HCT116 (cell line): ENCODE data around the gene RNF182.

Experiments used
- CEBPB ChIP-seq: IDR thresholded peaks from 2 replicates; pipeline ENCODE4 v1.6.1; 2012; ENCODE audit warnings: low read depth
- EGR1 ChIP-seq: IDR thresholded peaks from 2 replicates; pipeline ENCODE4 v1.6.1; 2012; ENCODE audit warnings: low read depth
- EZH2 ChIP-seq: fragments of 200-600 bp; sonication (generic); IDR thresholded peaks from 2 replicates; pipeline ENCODE4 v1.6.1; 2017; ENCODE audit warnings: antibody characterized with exemption, mixed run types
- EZH2phosphoT487 ChIP-seq: fragments of 200-600 bp; IDR thresholded peaks from 2 replicates; pipeline ENCODE4 v1.6.1; 2018; ENCODE audit warnings: antibody characterized with exemption, borderline replicate concordance
- FOSL1 ChIP-seq: IDR thresholded peaks from 2 replicates; pipeline ENCODE4 v1.6.1; 2012; ENCODE audit warnings: low read depth
- JUND ChIP-seq: IDR thresholded peaks from 2 replicates; pipeline ENCODE4 v1.6.1; 2012
- MAX ChIP-seq: IDR thresholded peaks from 2 replicates; pipeline ENCODE4 v1.6.1; 2012
- POLR2A ChIP-seq: IDR thresholded peaks from 2 replicates; pipeline ENCODE4 v1.7.0; 2011; ENCODE audit warnings: borderline replicate concordance; ENCODE audit not compliant: insufficient read depth, insufficient read length; ENCODE audit errors: extremely low read depth
- POLR2AphosphoS5 ChIP-seq: IDR thresholded peaks from 2 replicates; pipeline ENCODE4 v1.6.1; 2011; ENCODE audit warnings: mild to moderate bottlenecking, low read depth, low read length, moderate library complexity
- SIN3A ChIP-seq: IDR thresholded peaks from 2 replicates; pipeline ENCODE4 v1.6.1; 2012; ENCODE audit warnings: low read depth
- YY1 ChIP-seq: IDR thresholded peaks from 2 replicates; pipeline ENCODE4 v1.6.1; 2011; ENCODE audit warnings: low read length, low read depth, moderate library complexity, mild to moderate bottlenecking; ENCODE audit not compliant: insufficient replicate concordance; ENCODE audit errors: extremely low read depth
- TF ChIP-seq, protein P1 (sequence below), 3 experiments: fragments of 200-600 bp in 1 of 3; sonication (generic) in 1 of 3; IDR thresholded peaks in 2 of 3; conservative IDR thresholded peaks in 1 of 3; 2 replicates each; pipeline ENCODE4 v1.5.1; 2012 to 2017; ENCODE audit warnings: low read depth in 2 of 3, low read length in 2 of 3, antibody characterized with exemption in 1 of 3, borderline replicate concordance in 1 of 3, control low read depth in 1 of 3, mild to moderate bottlenecking in 1 of 3, mixed read lengths in 1 of 3, mixed run types in 1 of 3, moderate library complexity in 1 of 3; ENCODE audit not compliant: insufficient read depth in 1 of 3
- TF ChIP-seq, protein P2 (sequence below): IDR thresholded peaks from 2 replicates; pipeline ENCODE4 v1.6.1; 2012; ENCODE audit warnings: low read depth

DNA sequence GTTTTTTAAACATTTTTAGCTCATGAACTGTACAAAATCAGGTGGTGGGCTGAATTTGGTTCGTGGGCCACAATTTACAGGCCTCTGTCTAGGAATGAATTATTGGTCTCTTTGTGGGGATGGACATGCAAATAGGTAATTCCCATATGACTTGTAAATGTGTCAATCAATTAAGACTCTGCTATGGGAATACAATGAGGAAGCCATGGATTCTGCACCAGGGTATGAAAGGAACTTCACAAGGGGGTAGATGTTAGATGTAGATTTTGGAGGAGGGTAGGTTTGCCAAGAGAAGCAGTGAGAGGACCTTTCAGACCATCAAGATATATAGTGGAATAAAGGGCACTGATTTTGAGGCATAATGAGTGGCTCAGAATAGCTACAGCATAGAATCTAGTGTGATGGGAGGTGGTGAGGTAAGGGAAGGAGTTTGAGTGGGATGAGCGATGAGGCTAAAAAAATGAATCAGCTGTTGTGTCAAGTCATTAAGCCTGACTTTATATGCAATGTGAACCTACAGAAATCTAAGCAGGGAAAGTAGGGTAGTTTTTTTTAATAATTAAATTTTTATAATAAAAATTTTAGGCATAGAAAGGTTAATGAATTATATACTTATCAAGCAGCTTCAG is 32.6 kb upstream of the RNF182 start:
- TF ChIP-seq, protein P1, sequence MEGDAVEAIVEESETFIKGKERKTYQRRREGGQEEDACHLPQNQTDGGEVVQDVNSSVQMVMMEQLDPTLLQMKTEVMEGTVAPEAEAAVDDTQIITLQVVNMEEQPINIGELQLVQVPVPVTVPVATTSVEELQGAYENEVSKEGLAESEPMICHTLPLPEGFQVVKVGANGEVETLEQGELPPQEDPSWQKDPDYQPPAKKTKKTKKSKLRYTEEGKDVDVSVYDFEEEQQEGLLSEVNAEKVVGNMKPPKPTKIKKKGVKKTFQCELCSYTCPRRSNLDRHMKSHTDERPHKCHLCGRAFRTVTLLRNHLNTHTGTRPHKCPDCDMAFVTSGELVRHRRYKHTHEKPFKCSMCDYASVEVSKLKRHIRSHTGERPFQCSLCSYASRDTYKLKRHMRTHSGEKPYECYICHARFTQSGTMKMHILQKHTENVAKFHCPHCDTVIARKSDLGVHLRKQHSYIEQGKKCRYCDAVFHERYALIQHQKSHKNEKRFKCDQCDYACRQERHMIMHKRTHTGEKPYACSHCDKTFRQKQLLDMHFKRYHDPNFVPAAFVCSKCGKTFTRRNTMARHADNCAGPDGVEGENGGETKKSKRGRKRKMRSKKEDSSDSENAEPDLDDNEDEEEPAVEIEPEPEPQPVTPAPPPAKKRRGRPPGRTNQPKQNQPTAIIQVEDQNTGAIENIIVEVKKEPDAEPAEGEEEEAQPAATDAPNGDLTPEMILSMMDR (IDR thresholded peaks at IDR 0.05 in 2 of 3, conservative IDR thresholded peaks at IDR 0.05 in 1 of 3; ENCODE audit: borderline replicate concordance in 1 of 3, insufficient read depth in 1 of 3, low read depth in 2 of 3, low read length in 2 of 3) = no peak
- TF ChIP-seq EGR1 (no peak), POLR2AphosphoS5 (no peak), CEBPB (no peak), EZH2phosphoT487 (no peak), POLR2A (no peak), JUND (no peak), EZH2 (no peak), FOSL1 (no peak), MAX (no peak), YY1 (no peak), SIN3A (no peak)
- TF ChIP-seq, protein P2, sequence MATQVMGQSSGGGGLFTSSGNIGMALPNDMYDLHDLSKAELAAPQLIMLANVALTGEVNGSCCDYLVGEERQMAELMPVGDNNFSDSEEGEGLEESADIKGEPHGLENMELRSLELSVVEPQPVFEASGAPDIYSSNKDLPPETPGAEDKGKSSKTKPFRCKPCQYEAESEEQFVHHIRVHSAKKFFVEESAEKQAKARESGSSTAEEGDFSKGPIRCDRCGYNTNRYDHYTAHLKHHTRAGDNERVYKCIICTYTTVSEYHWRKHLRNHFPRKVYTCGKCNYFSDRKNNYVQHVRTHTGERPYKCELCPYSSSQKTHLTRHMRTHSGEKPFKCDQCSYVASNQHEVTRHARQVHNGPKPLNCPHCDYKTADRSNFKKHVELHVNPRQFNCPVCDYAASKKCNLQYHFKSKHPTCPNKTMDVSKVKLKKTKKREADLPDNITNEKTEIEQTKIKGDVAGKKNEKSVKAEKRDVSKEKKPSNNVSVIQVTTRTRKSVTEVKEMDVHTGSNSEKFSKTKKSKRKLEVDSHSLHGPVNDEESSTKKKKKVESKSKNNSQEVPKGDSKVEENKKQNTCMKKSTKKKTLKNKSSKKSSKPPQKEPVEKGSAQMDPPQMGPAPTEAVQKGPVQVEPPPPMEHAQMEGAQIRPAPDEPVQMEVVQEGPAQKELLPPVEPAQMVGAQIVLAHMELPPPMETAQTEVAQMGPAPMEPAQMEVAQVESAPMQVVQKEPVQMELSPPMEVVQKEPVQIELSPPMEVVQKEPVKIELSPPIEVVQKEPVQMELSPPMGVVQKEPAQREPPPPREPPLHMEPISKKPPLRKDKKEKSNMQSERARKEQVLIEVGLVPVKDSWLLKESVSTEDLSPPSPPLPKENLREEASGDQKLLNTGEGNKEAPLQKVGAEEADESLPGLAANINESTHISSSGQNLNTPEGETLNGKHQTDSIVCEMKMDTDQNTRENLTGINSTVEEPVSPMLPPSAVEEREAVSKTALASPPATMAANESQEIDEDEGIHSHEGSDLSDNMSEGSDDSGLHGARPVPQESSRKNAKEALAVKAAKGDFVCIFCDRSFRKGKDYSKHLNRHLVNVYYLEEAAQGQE = no peak
